CD14-positive monocyte (primary cell): Measurements from ENCODE around the gene PSMB2. TPM values are rescaled to one million over a fixed set of nuclear protein-coding genes. Genes with fewer than 3 reads are reported as not detected.
"Not testable (repeated sequence)": the region's sequence is repeated elsewhere in the genome, so short reads cannot be mapped to it uniquely, and the experiment has no call there.

Source experiments
- DNase-seq, 3 donors: peaks; one replicate each; pipeline ENCODE4 v3.0.0-alpha.2; 2011 to 2022
- H2AFZ ChIP-seq: 2 replicates; pipeline ENCODE4 v1.6.0; 2012; ENCODE audit warnings: mild to moderate bottlenecking, low read depth, low read length, inconsistent platforms; ENCODE audit not compliant: insufficient read depth, poor library complexity, severe bottlenecking
- H3K27ac ChIP-seq, 2 donors: 1 replicate in 1 of 2; 2 replicates in 1 of 2; pipeline ENCODE4 v1.5.1; 2012 to 2013; ENCODE audit warnings: low read length in 2 of 2, control low read depth in 1 of 2, inconsistent platforms in 1 of 2, low read depth in 1 of 2, mild to moderate bottlenecking in 1 of 2
- H3K27me3 ChIP-seq, 2 donors: one replicate each; pipeline versions ENCODE4 v1.6.0 to v1.6.1; 2011 to 2013; ENCODE audit warnings: low read length in 2 of 2; ENCODE audit not compliant: control insufficient read depth in 2 of 2, insufficient read depth in 2 of 2
- H3K36me3 ChIP-seq, 2 donors: replicated peaks in 1 of 2; 1 replicate in 1 of 2; 2 replicates in 1 of 2; pipeline versions ENCODE4 v1.5.1 to v1.6.1; 2012 to 2013; ENCODE audit warnings: low read length in 2 of 2, control low read depth in 1 of 2, inconsistent platforms in 1 of 2, mild to moderate bottlenecking in 1 of 2; ENCODE audit not compliant: insufficient read depth in 2 of 2, control insufficient read depth in 1 of 2
- H3K4me1 ChIP-seq, 2 donors: 1 replicate in 1 of 2; 2 replicates in 1 of 2; pipeline versions ENCODE4 v1.5.1 to v1.6.1; 2012 to 2013; ENCODE audit warnings: low read length in 2 of 2, control low read depth in 1 of 2, inconsistent platforms in 1 of 2, mild to moderate bottlenecking in 1 of 2, moderate library complexity in 1 of 2; ENCODE audit not compliant: insufficient read depth in 2 of 2, control insufficient read depth in 1 of 2
- H3K4me2 ChIP-seq: replicated peaks from 2 replicates; pipeline ENCODE3; 2012; ENCODE audit warnings: low read length, moderate library complexity, mild to moderate bottlenecking; ENCODE audit not compliant: poor library complexity, severe bottlenecking; ENCODE audit errors: extremely low read depth
- H3K4me3 ChIP-seq, 3 experiments: fragments of 200-600 bp in 1 of 3; sonication (generic) in 1 of 3; replicated peaks in 1 of 3; 1 replicate in 2 of 3; 2 replicates in 1 of 3; pipeline ENCODE4 v1.5.1; 2011 to 2013; ENCODE audit warnings: low read length in 3 of 3, mild to moderate bottlenecking in 3 of 3, control low read depth in 2 of 3, low read depth in 2 of 3, inconsistent platforms in 1 of 3, moderate library complexity in 1 of 3
- H3K79me2 ChIP-seq: 2 replicates; pipeline ENCODE4 v1.6.0; 2012; ENCODE audit warnings: mild to moderate bottlenecking, control low read depth, inconsistent platforms, low read length, moderate library complexity; ENCODE audit not compliant: insufficient read depth
- H3K9ac ChIP-seq: 2 replicates; pipeline ENCODE4 v1.6.0; 2017; ENCODE audit warnings: low read length, mild to moderate bottlenecking; ENCODE audit not compliant: insufficient read depth, poor library complexity, severe bottlenecking
- H3K9me3 ChIP-seq, 2 donors: replicated peaks in 1 of 2; 1 replicate in 1 of 2; 2 replicates in 1 of 2; pipeline versions ENCODE4 v1.5.1 to v1.6.1; 2012 to 2013; ENCODE audit warnings: low read length in 2 of 2, control low read depth in 1 of 2; ENCODE audit not compliant: control insufficient read depth in 1 of 2, insufficient read depth in 1 of 2
- H4K20me1 ChIP-seq: 2 replicates; pipeline ENCODE4 v1.6.0; 2012; ENCODE audit warnings: mild to moderate bottlenecking, low read length, control low read depth, moderate library complexity; ENCODE audit not compliant: insufficient read depth
- H3K27ac Mint-ChIP-seq, 7 donors: one replicate each; pipeline ENCODE4 v1.8.0; 2020; ENCODE audit warnings: mild to moderate bottlenecking in 7 of 7, mixed read lengths in 7 of 7, moderate library complexity in 6 of 7, inconsistent platforms in 2 of 7
- H3K27me3 Mint-ChIP-seq, 3 donors: one replicate each; pipeline ENCODE4 v1.8.0; 2021 to 2022; ENCODE audit warnings: low read depth in 3 of 3, mild to moderate bottlenecking in 3 of 3, mixed read lengths in 3 of 3, moderate library complexity in 3 of 3, inconsistent platforms in 1 of 3
- H3K36me3 Mint-ChIP-seq, 2 donors: one replicate each; pipeline ENCODE4 v1.8.0; 2020; ENCODE audit warnings: mixed read lengths in 2 of 2, inconsistent platforms in 1 of 2, mild to moderate bottlenecking in 1 of 2
- H3K4me1 Mint-ChIP-seq: one replicate; pipeline ENCODE4 v1.8.0; 2020; ENCODE audit warnings: mild to moderate bottlenecking, mixed read lengths
- H3K4me3 Mint-ChIP-seq, 2 donors: one replicate each; pipeline ENCODE4 v1.8.0; 2020; ENCODE audit warnings: mild to moderate bottlenecking in 2 of 2, mixed read lengths in 2 of 2, moderate library complexity in 1 of 2
- H3K9me3 Mint-ChIP-seq, 7 donors: one replicate each; pipeline ENCODE4 v1.8.0; 2020 to 2022; ENCODE audit warnings: mixed read lengths in 7 of 7, mild to moderate bottlenecking in 6 of 7, moderate library complexity in 6 of 7, inconsistent platforms in 2 of 7
- WGBS: methylation state at CpG from one replicate; pipeline ENCODE4 v1.1.5; 2013; ENCODE audit warnings: missing lambda C conversion rate; ENCODE audit not compliant: insufficient coverage; 5-methylcytosine and 5-hydroxymethylcytosine counted together
- intact Hi-C, 2 donors: fragments of 100-400 bp; cut with micrococcal nuclease; formaldehyde crosslinking; loops; one replicate each; pipeline versions ENCODE4 v1.15.0 to v1.15.1; 2023
- polyA plus RNA-seq, 3 donors: library from polyadenylated mRNA; depleted of rRNA in 1 of 3; unstranded in 2 of 3; stranded (reverse) in 1 of 3; fragments of 300-500 nt in 2 of 3; fragments of >200 nt in 1 of 3; fragmentation: Illumina TruSeq in 2 of 3; gene quantifications; 1 replicate in 2 of 3; 2 replicates in 1 of 3; pipeline ENCODE4 v1.2.3, GENCODE V29; 2012 to 2021
- TF ChIP-seq, protein P1 (sequence below): fragments of 200-600 bp; IDR thresholded peaks from one replicate; pipeline ENCODE4 v1.8.0; 2022; ENCODE audit warnings: antibody characterized with exemption, mild to moderate bottlenecking

PSMB2 gene
- polyA plus RNA-seq, 3 donors: 27.9 to 84.1 (median 78.6) TPM

DNA sequence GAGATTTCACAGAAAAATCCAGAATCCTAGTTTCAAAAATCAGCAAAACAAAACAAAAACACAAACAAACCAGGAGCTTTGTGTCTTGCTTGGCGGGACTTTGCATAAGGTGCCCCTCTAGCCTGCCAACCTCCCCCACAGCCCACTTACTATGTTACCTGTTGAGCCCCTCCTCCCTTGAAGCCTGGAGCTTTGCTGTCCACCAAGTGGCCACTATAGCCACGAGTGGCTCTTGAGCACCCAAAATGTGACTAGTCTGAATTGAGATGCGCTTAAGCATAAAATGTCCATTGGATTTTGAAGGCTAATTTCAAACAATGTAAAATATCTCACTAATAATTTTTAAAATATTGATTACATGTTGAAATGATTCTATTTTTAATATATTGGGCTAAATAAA, 56.0 kb downstream of the PSMB2 start:
- H4K20me1 ChIP-seq: no peaks in the 10 kb centered on the region
- 100% methylated on average over 1 of the region's 3 CpGs for WGBS

DNA sequence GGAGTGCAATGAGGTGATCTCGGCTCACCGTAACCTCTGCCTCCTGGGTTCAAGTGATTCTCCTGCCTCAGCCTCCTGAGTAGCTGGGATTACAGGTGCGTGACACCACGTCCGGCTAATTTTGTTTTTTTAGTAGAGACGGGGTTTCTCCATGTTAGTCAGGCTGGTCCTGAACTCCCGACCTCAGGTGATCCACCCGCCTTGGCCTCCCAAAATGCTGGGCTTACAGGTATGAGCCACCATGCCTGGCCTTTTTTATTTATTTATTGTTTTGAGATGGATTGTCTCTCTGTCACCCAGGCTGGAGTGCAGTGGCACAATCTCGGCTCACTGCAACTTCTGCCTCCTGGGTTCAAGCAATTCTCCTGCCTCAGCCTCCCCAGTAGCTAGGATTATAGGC, 59.7 kb downstream of the PSMB2 start:
- H3K4me1 ChIP-seq: peaks cover 21 to 28% of the 10 kb centered on the region in 2 donors
- H3K9me3 ChIP-seq, DNase-seq, H3K79me2 ChIP-seq, intact Hi-C loops, H3K4me3 ChIP-seq, H2AFZ ChIP-seq, H3K27ac ChIP-seq, H3K4me2 ChIP-seq, H3K27me3 ChIP-seq, H3K9me3 Mint-ChIP-seq, H3K36me3 ChIP-seq, H3K4me3 Mint-ChIP-seq, H3K9ac ChIP-seq, H4K20me1 ChIP-seq: not testable (repeated sequence)
- Mint-ChIP-seq H3K27me3 (peaks cover 0 to 14% (median 3%) of the 10 kb centered on the region in 3 donors), H3K36me3 (peaks cover 9 to 12% of the 10 kb centered on the region in 2 donors), H3K4me1 (peaks cover 17% of the 10 kb centered on the region), H3K27ac (peak overlapping the region in 1 of 7 donors; percentile 66)
- 93% methylated on average over 3 of the region's 9 CpGs for WGBS

More for the DNA sequence above, 56.0 kb downstream of the PSMB2 start:
- peaks cover under 1 to 2% of the 10 kb centered on the region in 2 donors for H3K36me3 ChIP-seq
- H3K9me3 ChIP-seq: no peaks in the 10 kb centered on the region
- intact Hi-C loops: no loop called here
- no peak overlapping the region for H3K4me3 Mint-ChIP-seq
- no peak overlapping the region for H3K9ac ChIP-seq
- peaks cover 0 to 2% (median 0%) of the 10 kb centered on the region in 7 donors for H3K9me3 Mint-ChIP-seq
- peaks cover 5% of the 10 kb centered on the region for H3K4me1 Mint-ChIP-seq
- no peaks in the 10 kb centered on the region for H3K79me2 ChIP-seq
- peaks cover 1 to 4% of the 10 kb centered on the region in 2 donors for H3K4me1 ChIP-seq
- H3K4me3 ChIP-seq: no peak overlapping the region
- H3K27ac Mint-ChIP-seq: no peak overlapping the region
- TF ChIP-seq, protein P1, sequence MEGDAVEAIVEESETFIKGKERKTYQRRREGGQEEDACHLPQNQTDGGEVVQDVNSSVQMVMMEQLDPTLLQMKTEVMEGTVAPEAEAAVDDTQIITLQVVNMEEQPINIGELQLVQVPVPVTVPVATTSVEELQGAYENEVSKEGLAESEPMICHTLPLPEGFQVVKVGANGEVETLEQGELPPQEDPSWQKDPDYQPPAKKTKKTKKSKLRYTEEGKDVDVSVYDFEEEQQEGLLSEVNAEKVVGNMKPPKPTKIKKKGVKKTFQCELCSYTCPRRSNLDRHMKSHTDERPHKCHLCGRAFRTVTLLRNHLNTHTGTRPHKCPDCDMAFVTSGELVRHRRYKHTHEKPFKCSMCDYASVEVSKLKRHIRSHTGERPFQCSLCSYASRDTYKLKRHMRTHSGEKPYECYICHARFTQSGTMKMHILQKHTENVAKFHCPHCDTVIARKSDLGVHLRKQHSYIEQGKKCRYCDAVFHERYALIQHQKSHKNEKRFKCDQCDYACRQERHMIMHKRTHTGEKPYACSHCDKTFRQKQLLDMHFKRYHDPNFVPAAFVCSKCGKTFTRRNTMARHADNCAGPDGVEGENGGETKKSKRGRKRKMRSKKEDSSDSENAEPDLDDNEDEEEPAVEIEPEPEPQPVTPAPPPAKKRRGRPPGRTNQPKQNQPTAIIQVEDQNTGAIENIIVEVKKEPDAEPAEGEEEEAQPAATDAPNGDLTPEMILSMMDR: no peak
- no peak overlapping the region for H2AFZ ChIP-seq
- no peak overlapping the region for H3K27ac ChIP-seq
- H3K27me3 Mint-ChIP-seq: peaks cover 0 to 2% (median 1%) of the 10 kb centered on the region in 3 donors
- DNase-seq: no peak
- H3K27me3 ChIP-seq: no peaks in the 10 kb centered on the region
- H3K36me3 Mint-ChIP-seq: peaks cover 14 to 15% of the 10 kb centered on the region in 2 donors
- H3K4me2 ChIP-seq: no peak overlapping the region
